Karpas-422 (cell line): Measurements from ENCODE around the gene ABR. TPM values are rescaled to one million over a fixed set of nuclear protein-coding genes. Genes with fewer than 3 reads are reported as not detected.

Experiments
- DNase-seq: peaks from one replicate; pipeline ENCODE4 v3.0.0-alpha.2; 2015
- H2AFZ ChIP-seq: fragments of 200-600 bp; sonication (generic); 2 replicates; pipeline ENCODE4 v1.6.1; 2014; ENCODE audit warnings: antibody characterized with exemption, low read length, mixed read lengths
- H3K27ac ChIP-seq: fragments of 200-600 bp; sonication (generic); 2 replicates; pipeline ENCODE4 v1.5.1; 2014; ENCODE audit warnings: mild to moderate bottlenecking, low read length, moderate library complexity
- H3K27me3 ChIP-seq: fragments of 200-600 bp; sonication (generic); 2 replicates; pipeline ENCODE4 v1.6.1; 2014; ENCODE audit warnings: low read length, mixed read lengths
- H3K36me3 ChIP-seq: fragments of 200-600 bp; sonication (generic); 2 replicates; pipeline ENCODE4 v1.6.1; 2014; ENCODE audit warnings: low read length, mixed read lengths; ENCODE audit not compliant: insufficient read depth
- H3K4me1 ChIP-seq: fragments of 200-600 bp; sonication (generic); 2 replicates; pipeline ENCODE4 v1.6.1; 2014; ENCODE audit warnings: mild to moderate bottlenecking, low read length, mixed read lengths
- H3K4me2 ChIP-seq: fragments of 200-600 bp; sonication (generic); 2 replicates; pipeline ENCODE4 v1.6.1; 2014; ENCODE audit warnings: low read length, low read depth, mild to moderate bottlenecking; ENCODE audit not compliant: poor library complexity, severe bottlenecking
- H3K4me3 ChIP-seq: fragments of 200-600 bp; sonication (generic); 2 replicates; pipeline ENCODE4 v1.5.1; 2014; ENCODE audit warnings: mild to moderate bottlenecking, antibody characterized with exemption, low read length, mixed read lengths
- H3K79me2 ChIP-seq: fragments of 200-600 bp; sonication (generic); 2 replicates; pipeline ENCODE4 v1.6.1; 2014; ENCODE audit warnings: mild to moderate bottlenecking, low read length, mixed read lengths
- H3K9ac ChIP-seq: fragments of 200-600 bp; sonication (generic); 2 replicates; pipeline ENCODE4 v1.6.0; 2014; ENCODE audit warnings: low read length
- H3K9me2 ChIP-seq: fragments of 200-600 bp; sonication (generic), shearing (Covaris generic); replicated peaks from 2 replicates; pipeline ENCODE4 v1.6.0; 2014; ENCODE audit warnings: mild to moderate bottlenecking, low read length, moderate library complexity; ENCODE audit not compliant: insufficient read depth
- H3K9me3 ChIP-seq: fragments of 300-700, 200-600 bp; sonication (generic); 2 replicates; pipeline ENCODE4 v1.6.1; 2014; ENCODE audit warnings: low read length, mixed read lengths
- H4K20me1 ChIP-seq: fragments of 200-600 bp; sonication (generic); 2 replicates; pipeline ENCODE4 v1.6.1; 2014; ENCODE audit warnings: mild to moderate bottlenecking, antibody characterized with exemption, low read length, low read depth; ENCODE audit not compliant: insufficient read depth
- total RNA-seq: library from RNA; depleted of rRNA; stranded (reverse); fragments of >200 nt; shearing (Covaris generic); gene quantifications from 2 replicates; pipeline ENCODE4 v1.2.3, GENCODE V29; 2014; ENCODE audit warnings: low replicate concordance

The ABR gene
- total RNA-seq, 1 experiment from 2014 or later = 113 TPM

DNA sequence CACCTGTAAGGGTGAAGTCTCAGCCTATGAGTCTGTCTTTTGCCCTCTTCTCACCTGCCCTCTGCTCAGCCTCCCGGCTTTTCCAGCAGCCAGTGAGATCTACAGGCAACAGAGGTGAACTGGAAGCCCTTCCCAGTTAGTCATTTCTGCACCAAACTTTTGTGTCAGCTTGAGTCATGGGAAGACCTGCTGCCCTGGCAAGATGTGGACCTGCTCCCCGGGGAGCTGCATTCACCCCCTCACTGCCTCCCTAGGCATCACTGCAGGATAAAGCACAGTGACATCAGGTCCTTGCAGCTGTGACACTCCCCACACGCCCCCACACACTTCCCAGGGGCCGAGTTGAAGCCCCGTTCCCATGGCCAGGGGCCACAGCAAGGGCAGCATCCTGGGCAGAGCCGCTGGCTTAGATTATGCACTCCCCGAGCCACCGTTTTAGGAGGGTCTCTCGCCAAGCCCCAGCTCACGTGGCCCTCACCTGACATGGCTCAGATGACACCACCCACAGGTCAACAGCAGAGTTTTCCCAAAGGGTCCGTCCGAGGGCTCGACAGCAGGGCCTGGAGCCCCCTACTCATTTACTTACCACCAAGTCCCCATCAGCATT, 6.5 kb upstream of the ABR start:
- H3K36me3 ChIP-seq = no peaks in the 10 kb centered on the region
- no peak for DNase-seq
- H3K79me2 ChIP-seq = peaks cover 31% of the 10 kb centered on the region
- H3K4me1 ChIP-seq = peaks cover 79% of the 10 kb centered on the region
- H3K27ac ChIP-seq = peak overlapping the region; percentile 83
- H4K20me1 ChIP-seq = peaks cover 19% of the 10 kb centered on the region
- H3K4me2 ChIP-seq = peak overlapping the region; percentile 55
- peak overlapping the region; percentile 49; the same call in 1 of the 2 replicates for H3K4me3 ChIP-seq
- H3K9me3 ChIP-seq = no peaks in the 10 kb centered on the region
- H2AFZ ChIP-seq = no peak overlapping the region
- H3K9me2 ChIP-seq = no peaks in the 10 kb centered on the region
- peak overlapping the region; percentile 60 for H3K9ac ChIP-seq
- no peaks in the 10 kb centered on the region for H3K27me3 ChIP-seq

DNA sequence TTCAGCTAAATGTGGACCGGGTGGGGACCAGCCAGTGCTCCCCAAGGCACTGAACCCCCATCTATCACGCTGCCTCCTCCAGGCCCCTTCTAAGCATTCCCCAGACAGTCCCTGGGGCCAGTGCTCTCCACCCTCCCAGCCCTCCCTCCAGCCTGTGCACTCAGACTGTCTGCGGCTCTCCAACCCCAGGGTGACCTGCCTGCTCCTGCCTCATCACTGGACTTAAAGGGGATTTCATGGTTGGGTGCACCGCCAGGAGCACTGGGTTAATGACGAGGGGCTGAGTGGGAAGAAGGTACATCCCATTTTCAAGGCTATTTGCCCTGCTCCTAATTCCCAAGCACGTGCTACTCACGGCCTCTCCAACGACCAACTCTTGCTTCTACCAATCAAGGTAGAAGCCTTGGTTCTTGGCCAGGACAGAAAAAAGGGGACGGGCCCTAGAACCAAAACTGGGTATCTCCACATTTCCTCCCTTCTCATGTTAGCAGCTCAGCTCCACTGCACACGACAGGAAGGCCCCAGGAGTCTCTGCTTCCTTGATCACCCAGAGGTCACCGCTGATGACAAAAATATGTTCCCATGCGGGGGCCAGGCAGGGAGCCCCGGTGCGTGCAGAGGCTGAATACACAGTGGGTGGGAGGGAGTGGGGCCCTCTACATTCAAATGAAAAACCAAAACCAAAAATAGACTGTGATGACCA, 3.5 kb upstream of the ABR start:
- Histone ChIP-seq H3K4me3 (peak overlapping the region; percentile 48), H3K27ac (peak overlapping the region; percentile 98), H3K9ac (peak overlapping the region; percentile 82), H4K20me1 (peaks cover 22% of the 10 kb centered on the region), H2AFZ (no peak overlapping the region), H3K9me3 (no peaks in the 10 kb centered on the region), H3K27me3 (no peaks in the 10 kb centered on the region), H3K9me2 (no peaks in the 10 kb centered on the region), H3K4me1 (peaks cover 69% of the 10 kb centered on the region), H3K79me2 (peaks cover 40% of the 10 kb centered on the region), H3K36me3 (no peaks in the 10 kb centered on the region), H3K4me2 (peak overlapping the region; percentile 90)
- DNase-seq = peak; percentile 96

DNA sequence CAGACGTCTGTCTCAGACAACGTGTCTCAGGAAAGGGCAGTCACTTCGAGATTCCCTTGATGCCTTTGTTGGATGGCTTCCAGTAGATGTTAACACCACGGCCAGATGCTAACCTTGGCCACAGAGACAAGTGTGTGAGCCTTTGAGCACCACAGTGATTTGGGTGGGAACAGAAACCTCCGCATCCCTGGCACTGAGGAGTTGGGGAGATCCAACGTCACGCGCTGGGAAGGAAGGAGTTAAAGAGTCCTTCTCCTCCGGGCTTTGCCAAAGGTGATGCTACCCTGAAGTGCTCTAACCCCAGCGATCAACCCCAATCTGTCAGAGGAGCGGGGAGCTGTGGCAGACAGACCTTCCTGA, 3.0 kb upstream of the ABR start:
- no peaks in the 10 kb centered on the region for H3K9me2 ChIP-seq
- H3K9ac ChIP-seq = peak overlapping the region; percentile 82
- H3K27me3 ChIP-seq = no peaks in the 10 kb centered on the region
- H3K4me3 ChIP-seq = peak overlapping the region; percentile 48
- H3K36me3 ChIP-seq = peaks cover 3% of the 10 kb centered on the region
- no peak for DNase-seq
- H3K4me2 ChIP-seq = peak overlapping the region; percentile 90
- H3K79me2 ChIP-seq = peaks cover 42% of the 10 kb centered on the region
- peak overlapping the region; percentile 98 for H3K27ac ChIP-seq
- H3K4me1 ChIP-seq = peaks cover 68% of the 10 kb centered on the region
- peaks cover 28% of the 10 kb centered on the region for H4K20me1 ChIP-seq
- no peaks in the 10 kb centered on the region for H3K9me3 ChIP-seq
- no peak overlapping the region for H2AFZ ChIP-seq

GRCh38 chr17:1181753-1182137, 2.0 kb upstream of the ABR start:
- Histone ChIP-seq H3K9me2 (no peaks in the 10 kb centered on the region), H3K79me2 (peaks cover 47% of the 10 kb centered on the region), H3K27me3 (no peaks in the 10 kb centered on the region), H3K4me1 (peaks cover 67% of the 10 kb centered on the region), H3K27ac (peak overlapping the region; percentile 98), H3K9me3 (no peaks in the 10 kb centered on the region), H4K20me1 (peaks cover 34% of the 10 kb centered on the region), H3K9ac (peak overlapping the region; percentile 82), H3K36me3 (peaks cover 13% of the 10 kb centered on the region), H3K4me3 (peak overlapping the region; percentile 69), H2AFZ (no peak overlapping the region), H3K4me2 (peak overlapping the region; percentile 90)
- DNase-seq = peak; percentile 94

GRCh38 chr17:1180958-1181752, 1.4 kb upstream of the ABR start:
- Histone ChIP-seq H3K4me1 (peaks cover 62% of the 10 kb centered on the region), H2AFZ (no peak overlapping the region), H3K9me3 (no peaks in the 10 kb centered on the region), H3K36me3 (peaks cover 16% of the 10 kb centered on the region), H3K79me2 (peaks cover 47% of the 10 kb centered on the region), H3K4me3 (peak overlapping the region; percentile 93), H3K4me2 (peak overlapping the region; percentile 90), H3K9ac (peak overlapping the region; percentile 99), H3K27ac (peak overlapping the region; percentile 98), H4K20me1 (peaks cover 32% of the 10 kb centered on the region), H3K27me3 (no peaks in the 10 kb centered on the region), H3K9me2 (no peaks in the 10 kb centered on the region)
- DNase-seq = peak; percentile 99

DNA sequence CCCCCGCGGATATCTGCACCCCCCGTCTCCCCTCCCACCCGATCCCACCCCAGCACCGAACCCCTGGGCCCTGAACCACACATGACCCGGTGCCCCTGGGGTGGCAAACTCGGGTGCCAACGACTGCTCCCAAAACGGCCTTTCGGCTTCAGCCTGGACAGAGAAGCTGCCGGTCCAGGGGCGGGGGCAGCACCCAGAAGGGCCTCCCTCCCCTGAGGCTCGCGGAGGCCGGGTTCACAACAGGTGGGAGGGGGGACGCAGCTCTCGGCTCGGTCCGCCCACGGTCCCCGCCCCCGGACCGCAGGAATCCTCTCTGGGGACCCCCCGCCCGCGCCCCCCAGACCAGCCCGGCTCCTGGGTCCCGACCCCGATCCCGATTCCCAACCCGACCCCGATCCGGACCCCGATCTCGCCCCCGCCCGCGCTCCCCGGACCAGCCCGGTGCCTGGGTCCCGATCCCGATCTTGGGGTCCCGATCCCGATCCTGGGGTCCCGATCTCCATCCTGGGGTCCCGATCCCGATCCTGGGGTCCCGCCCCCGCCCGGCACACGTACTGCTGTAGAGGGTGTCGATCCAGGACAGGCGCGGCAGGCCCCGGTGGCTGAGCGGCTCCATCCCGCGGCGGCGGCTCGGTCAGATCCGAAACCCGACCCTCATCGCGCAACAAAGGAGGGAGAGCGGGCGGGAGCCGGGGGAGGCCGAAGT, 516 bp downstream of the ABR start:
- Histone ChIP-seq H3K4me1 (peaks cover 50% of the 10 kb centered on the region), H2AFZ (no peak overlapping the region), H3K27me3 (no peaks in the 10 kb centered on the region), H4K20me1 (peaks cover 46% of the 10 kb centered on the region), H3K9me2 (no peaks in the 10 kb centered on the region), H3K4me2 (peak overlapping the region; percentile 83), H3K27ac (peak overlapping the region; percentile 85), H3K36me3 (peaks cover 22% of the 10 kb centered on the region), H3K79me2 (peaks cover 59% of the 10 kb centered on the region), H3K9ac (peak overlapping the region; percentile 96), H3K4me3 (peak overlapping the region; percentile 88), H3K9me3 (no peaks in the 10 kb centered on the region)
- DNase-seq = peak; percentile 49

GRCh38 chr17:1177016-1177700, 2.6 kb downstream of the ABR start:
- H3K27me3 ChIP-seq = no peaks in the 10 kb centered on the region
- H3K79me2 ChIP-seq = peaks cover 80% of the 10 kb centered on the region
- H3K4me1 ChIP-seq = peaks cover 29% of the 10 kb centered on the region
- DNase-seq = no peak
- no peaks in the 10 kb centered on the region for H3K9me2 ChIP-seq
- peak overlapping the region; percentile 7 for H3K4me2 ChIP-seq
- peaks cover 60% of the 10 kb centered on the region for H4K20me1 ChIP-seq
- peak overlapping the region; percentile 85 for H3K27ac ChIP-seq
- peaks cover 26% of the 10 kb centered on the region for H3K36me3 ChIP-seq
- H3K9ac ChIP-seq = no peak overlapping the region; the same call in 1 of the 2 replicates
- H3K9me3 ChIP-seq = no peaks in the 10 kb centered on the region
- H3K4me3 ChIP-seq = no peak overlapping the region
- H2AFZ ChIP-seq = no peak overlapping the region
